Endothelial cell of hepatic sinusoid (primary cell): ENCODE measurements around the gene KIAA0825.

Experiments used
- in situ Hi-C: cut with HindIII; loops from 2 replicates; pipeline ENCODE4 v1.10.0; 2017; ENCODE audit warnings: low sequenced_read_pairs

Gene KIAA0825

DNA sequence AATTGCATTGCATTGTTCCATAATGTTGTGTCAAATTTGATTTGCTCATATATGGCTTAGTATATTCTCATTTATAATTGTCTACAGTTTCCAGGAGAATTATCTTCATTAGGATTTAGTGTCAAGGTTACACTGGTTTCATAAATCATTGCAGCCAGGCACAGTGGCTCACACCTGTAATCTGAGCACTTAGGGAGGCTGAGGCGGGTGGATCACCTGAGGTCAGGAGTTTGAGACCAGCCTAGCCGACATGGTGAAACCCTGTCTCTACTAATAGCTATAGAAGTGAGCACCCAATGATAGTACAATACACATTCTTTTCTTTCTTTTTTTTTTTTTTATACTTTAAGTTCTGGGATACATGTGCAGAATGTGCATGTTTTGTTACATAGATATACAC, 282.5 kb downstream of the KIAA0825 start:
- in situ Hi-C loops = no loop called here

DNA sequence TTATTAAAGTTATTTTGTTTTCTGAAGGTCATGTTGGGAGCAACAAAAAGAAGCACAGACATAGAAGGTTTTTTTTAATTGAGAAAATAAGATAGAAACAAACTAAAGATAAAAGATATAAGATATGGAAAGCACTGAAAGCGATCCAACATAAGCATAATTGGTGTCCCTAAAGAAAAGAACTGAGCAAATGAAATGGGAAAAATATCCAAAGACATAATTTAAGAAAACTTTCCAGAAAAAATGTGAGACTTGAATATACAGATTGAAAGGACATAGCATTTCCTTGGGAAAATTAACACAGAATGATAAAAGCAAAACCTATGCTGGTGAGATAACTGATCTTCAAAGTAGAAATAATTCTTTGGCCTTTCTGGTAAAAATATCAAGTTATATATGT, 289.3 kb downstream of the KIAA0825 start:
- in situ Hi-C loops = no loop called here

DNA sequence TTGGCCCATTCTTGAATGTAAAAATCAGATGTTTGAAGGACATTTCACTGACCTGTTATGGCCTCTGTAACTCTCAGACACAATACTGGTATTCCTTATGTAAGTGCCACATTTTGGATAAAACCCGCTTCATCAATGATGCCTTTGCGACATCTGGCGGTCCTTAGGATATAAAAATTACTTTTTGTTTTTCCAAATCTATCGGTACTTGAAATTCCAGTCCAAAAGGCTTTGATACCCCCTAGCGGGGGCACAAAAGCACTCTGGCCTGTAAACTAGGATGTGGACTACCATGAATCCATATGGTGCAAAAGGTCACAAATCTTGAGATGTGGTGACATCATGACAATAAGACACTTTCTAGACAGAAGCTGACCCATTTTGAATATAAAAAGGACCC, 291.8 kb downstream of the KIAA0825 start:
- in situ Hi-C loops = no loop called here

DNA sequence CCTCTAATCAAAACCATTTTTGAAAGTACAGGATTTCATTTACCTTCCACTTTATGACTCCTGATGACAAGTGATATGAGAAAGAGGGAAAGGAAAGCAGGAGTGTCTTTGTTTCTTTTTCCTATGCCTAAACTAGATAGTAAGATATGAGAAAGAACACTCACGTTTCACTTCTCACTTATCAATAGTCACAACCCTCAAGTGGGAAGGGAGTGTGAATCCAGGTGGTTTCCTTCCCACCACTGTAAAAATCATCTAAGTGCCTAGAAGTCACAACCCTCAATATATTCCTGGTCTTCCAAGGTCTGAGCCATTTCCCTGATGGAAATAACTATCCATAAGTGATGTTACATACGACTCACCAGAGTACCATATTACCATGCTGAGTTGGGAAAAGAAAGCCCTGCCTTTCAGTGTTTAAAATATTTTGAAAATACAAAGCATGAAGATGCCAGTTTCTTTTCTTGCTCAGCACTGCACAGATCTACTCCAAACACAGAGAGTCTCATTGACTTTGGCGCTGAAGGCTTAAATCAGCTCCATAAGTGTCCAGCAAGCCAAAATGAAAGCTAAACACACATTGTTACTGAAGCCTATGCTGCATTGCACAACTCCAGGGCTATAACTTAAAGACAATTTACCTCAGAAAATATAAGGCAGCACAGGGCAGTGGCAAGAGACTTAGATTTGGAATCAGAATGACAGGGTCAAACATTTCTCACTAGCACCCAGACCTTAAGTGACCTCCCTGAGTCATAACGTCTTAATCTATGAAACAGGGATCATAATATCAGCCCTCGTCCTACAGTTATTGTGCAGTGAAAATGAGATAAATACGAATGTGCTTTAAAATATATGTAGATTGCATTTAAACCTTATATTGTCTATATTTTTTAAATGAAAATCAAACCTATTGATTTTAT, 301.2 kb downstream of the KIAA0825 start:
- in situ Hi-C loops = no loop called here

DNA sequence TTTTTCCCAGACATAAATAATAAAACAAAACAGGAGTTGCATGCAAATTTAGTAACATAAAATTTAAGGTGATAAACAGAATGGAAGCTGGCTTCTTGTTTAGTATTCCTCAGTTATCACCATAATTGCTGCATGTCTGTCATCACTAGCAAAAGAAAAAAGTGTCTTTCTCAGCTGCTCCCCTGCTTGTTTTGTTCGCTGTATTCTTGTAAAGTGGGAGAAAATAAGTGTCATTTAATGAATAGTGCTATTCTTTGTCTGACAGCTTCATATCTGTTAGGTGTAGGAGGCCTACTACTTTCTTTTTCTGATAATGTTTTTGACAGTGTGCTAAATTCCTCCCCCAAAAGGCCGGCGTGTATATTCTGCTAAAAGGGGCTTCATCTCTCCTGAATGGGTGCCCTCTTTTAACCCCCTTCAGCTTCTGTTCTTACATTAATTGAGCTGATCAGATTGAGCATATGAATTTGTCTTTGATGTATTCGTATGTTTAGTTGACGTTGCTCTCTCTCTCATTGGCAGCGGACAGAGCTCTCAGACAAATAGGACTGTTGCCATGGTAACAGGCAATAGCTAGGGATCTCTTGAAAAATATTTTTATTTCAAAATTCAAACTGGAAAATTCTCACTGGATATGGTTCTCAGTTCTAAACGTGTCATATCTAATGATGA, 303.8 kb downstream of the KIAA0825 start:
- in situ Hi-C loops = no loop called here

DNA sequence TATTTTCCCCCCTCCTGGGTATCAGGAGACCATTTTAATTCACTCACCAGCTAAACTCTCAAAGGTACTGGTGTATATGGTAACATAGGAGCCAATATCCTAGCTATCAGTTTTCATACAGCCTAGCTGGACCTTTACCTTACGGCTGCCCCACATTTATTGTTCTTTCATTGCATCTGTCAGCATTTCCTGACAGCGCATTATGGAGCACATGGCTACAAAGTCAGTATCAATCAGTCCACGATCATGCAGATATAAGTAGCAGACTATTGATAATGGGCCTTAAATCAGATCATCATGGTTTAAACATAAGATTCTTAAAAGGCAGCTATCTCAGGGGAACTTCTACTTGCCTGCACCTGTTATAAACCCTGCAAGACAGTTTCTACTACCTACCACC, 304.7 kb downstream of the KIAA0825 start:
- in situ Hi-C loops = no loop called here

DNA sequence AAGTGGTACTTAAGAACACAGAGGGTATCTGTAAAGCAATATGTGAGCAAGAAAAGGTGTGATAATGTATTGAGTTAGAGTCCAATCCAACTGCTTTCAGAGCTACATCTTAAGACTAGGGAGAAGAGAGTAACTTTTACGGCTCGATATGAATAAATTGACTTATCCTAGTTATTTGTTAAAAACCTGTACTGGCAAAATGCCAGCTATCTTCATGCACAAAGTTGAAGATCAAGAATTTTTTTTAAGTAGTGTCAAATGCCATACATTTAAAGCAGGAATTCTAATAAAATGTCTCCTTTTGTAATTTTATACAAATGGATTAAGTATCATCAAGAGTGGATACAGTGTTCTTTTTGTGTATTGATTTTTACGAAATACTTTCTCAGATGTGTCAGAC, 305.2 kb downstream of the KIAA0825 start:
- in situ Hi-C loops = no loop called here

DNA sequence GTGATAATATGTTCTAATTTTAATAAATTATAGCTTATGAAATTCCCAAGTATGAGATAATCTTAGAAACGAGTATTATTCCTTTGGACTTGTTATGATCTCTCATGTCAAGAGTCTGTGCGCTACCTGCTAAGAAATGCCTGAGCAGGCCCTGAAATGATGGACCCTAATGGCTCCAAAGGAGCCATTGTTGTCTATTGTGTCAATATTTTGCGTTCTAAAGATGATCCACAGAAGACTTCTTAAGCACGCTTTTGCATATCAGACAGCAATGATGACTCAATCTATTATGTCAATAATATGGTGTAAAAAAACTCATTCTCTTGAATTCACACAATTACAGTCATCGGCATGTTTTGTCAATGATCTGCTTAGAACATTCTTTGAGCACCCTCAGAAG, 306.1 kb downstream of the KIAA0825 start:
- in situ Hi-C loops = no loop called here

DNA sequence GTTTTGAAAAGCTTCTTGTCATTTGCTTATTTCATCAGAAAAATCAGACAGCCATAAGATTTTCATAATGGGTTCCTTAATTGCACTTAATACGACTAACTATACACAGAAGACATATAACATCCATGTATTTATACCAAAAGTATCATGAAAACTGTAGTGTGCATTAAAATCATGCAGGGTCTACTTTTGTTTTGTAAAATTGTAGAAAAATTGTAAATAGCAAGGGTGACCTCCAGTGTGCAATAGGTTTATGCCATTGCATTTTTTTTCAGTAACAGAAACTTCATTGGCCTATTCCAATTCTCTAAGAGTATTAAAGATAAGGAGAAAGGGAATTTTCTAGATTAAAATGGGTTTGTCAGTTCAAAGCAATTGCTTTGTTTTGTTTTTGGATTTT, 307.6 kb downstream of the KIAA0825 start:
- in situ Hi-C loops = no loop called here

DNA sequence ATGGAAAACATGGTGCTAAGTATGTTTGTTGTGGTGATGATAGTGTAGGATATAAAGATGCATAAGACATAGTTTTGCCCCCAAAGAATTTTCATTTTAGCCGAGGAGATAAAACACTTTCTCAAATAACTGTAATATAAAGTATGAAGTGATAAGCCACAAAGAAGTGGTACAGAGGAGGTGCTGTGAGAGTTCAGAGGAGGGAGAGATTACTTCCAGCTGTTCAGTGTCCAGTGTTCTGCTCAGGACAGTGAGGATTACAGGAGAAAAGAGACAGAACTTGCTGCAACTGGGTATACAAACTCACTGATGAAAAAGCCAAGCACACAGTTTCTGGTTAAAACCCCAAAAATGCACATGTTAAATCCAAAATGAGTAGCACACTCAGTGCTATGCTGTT, 309.3 kb downstream of the KIAA0825 start:
- in situ Hi-C loops = no loop called here

DNA sequence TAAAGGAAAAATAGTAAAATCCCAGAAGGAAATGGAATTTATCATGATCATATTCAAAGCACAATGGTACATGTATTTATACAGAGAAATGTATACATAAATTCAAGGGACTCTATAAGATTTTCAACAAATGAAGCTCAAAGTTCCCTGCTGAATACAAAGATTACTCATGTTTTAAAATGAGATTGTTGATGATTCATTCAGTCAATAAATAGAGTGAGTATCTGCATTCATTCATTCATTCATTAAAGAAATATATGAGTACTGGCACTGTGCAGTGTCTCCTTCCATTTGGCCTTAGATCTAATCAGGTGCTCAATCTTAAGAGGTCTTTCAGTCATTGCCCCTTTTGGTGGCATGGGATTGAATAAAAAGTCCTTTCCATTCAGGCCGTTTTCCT, 310.0 kb downstream of the KIAA0825 start:
- in situ Hi-C loops = no loop called here

DNA sequence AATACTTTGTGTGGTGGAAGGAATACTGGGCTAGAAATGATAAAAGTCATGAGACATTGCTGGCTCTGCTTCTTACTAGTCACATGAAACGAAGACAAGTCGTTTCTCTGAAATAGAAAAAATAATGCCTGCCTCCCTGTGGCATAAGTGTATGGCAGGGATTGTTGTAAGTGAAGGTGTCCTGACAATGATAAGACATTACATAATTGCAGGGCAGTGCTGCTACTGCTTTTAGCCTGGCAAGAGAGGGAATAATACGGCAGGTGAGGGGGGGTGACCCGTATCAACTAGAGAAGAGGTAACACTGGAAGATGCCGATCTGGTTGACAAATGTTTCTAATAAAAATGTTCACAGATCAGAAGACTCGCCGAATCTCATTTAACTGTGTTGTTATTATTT, 314.3 kb downstream of the KIAA0825 start:
- in situ Hi-C loops = no loop called here

DNA sequence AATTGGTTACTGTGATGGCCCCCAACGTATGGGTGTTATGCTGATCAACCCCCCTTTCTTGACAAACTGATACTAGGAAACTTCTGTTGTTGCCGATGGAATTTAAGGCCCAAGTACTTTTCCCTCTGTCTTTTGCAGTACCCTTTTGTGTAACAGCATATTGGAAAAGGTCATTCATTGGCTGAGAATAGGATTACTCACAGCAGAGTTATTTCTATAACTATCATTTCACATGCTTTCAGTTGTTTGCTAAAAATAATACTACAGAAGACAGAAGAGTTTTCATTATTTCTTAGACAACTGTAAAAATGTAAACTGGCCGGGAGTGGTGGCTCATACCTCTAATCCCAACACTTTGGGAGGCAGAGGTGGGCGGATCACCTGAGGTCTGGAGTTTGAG, 329.5 kb downstream of the KIAA0825 start:
- in situ Hi-C loops = no loop called here

DNA sequence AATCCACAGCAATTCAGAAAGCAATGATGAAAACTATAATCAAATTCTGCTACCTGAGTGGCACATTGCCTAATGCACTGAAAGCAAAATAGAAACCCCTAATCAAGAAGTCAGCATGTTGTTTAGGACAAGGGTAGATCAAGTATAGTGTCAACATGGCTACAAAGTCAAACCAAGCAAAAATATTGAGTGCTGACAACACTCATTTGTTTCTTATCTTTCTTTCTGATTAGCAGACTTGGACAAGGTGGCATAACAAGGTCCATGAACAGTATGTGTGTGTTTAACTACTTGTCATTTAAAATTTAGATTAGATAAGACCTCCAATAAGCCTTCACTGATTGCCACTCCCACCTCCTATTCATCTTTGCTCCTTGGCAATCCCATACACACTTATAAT, 332.4 kb downstream of the KIAA0825 start:
- in situ Hi-C loops = no loop called here

DNA sequence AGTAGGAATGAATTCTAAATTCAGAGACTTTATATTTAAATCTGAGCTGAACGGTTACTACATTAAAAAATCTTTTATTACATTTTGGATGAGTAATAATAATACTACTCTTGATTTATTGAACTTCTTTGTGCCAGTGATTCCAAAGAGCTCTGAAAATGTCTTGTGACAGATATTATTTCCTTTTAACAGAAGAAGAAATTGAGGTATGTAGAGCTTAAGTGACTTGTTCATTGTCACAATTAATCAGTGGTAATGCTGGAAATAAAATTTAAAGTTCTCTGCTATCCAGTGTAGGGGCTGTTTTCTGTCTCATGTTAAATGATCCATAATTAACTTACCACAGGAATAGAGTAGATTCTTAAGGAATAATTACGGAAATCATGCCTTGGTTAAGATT, 335.3 kb downstream of the KIAA0825 start:
- in situ Hi-C loops = no loop called here

DNA sequence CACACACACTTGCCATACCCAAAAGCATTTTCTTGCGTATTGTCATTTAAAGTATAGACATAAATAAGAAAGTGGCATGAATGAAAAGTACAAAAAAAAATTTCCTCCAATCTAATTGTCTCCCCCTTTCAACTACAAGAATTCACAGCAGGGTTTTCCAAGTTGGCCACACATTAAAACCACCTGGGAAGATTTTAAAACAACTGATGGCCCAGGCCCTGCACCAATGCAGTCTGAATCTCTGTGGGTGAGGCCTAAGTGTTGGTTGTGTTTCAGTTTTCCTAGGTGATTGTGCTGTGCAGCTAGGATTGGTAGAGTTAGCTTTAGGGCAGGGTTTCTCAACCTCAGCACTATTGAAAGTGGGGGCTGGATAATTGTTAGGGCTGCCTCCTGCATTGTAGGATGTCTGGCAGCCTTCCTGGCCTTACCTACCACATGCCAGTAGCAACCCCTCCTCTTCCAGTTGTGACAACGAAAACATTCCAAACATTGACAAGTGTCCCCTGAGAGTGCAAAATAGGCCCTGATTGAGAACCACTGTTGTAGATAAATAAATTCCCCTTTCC, 337.1 kb downstream of the KIAA0825 start:
- in situ Hi-C loops = no loop called here

DNA sequence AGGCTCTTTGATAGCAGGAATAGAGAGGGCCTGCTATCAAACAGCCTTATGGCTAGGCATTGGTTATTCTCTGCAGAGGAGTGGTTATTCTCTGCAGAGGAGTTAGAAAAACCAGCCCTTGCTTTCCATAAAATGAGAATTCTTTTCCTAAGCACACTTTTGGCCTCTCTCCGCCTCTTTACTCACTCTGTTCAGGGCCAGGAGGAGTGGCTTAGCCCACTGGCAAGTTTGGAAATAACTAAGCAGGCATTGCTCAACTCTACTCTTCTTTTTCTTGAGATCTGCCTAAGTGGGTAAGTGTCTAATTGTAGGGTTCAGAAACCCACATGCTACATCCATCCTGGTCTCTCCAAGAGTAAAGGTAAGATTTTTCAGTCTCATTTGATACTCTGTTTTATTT, 341.7 kb downstream of the KIAA0825 start:
- in situ Hi-C loops = no loop called here

DNA sequence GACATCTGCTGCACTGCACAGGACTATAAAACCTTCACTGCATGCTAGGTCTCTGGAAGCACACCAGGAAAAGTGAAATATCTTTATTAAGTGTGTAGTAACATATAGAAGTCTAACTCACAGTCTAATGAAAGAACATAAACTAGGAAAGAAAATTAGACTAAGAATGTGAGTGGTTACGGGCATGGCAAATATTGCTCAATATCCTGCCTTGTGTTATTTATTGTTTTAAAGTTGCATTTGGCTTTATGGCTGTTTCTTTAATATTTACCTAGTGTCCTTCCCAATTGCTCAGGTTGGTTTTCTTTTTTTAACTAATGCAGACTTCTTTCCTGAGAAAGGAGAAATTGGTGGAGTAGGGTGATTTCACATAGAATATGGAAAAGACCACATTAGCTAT, 342.4 kb downstream of the KIAA0825 start:
- in situ Hi-C loops = no loop called here

DNA sequence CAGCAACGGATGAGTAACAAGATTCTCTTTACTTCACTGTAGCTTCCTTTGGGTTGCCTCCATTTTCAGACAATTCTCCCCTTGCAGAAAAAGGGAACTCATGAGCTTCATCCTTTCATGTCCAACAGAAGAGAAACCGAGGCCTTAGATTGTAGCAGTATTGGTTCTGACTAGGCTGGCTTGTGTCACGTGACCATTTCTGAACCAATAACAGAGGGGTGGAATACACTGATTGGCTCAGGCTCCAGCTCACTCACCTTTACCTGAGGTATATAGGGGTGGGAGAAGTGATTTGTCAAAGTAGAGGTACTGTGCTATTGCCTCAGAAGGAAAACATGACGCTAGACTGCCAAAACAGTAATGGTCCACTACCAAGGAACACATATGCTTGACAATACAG, 343.7 kb downstream of the KIAA0825 start:
- in situ Hi-C loops = no loop called here

DNA sequence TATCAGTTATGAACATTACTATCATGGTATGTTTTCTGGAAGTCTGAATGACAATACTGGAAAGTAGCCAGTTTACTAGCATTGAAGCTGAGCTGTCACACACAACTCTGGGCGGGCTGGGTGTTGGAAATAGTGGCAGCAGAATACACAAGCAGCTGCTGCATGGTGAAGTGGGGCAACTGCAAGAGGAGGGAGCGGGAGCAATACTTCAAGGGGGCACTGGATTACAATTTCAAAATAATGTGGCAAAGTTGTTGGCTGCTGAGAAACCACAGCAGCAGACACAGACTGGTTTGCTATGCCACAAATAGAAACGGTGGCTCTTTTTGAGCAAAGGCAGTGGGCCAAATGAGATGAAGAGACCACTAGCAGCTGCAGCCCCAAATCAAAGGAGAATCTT, 350.2 kb downstream of the KIAA0825 start:
- in situ Hi-C loops = no loop called here

DNA sequence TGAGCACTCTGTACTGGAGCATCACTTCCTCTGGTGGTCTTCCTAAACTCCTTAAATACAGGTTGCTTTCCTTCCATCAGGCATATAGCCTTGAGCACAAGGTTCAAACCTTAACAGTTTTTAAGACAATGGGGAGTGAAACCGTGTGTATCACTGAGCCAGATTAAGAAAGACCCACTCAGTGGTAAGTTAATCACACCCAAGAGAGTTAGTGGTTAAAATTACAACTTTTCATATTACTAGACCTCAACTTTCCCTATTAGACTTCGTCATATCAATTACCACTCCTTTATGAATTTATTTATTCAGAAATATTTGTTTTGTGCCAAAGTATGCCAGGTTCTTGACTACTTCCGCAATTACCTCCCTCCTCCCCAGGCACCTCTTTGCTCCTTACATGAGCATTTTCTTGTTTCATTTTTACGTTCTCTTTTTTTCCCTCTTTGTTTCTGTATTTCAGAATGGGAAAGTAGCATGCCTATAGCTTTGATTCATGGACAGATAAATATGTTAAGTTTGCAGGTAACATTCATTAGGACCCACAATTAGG, 351.0 kb downstream of the KIAA0825 start:
- in situ Hi-C loops = no loop called here

DNA sequence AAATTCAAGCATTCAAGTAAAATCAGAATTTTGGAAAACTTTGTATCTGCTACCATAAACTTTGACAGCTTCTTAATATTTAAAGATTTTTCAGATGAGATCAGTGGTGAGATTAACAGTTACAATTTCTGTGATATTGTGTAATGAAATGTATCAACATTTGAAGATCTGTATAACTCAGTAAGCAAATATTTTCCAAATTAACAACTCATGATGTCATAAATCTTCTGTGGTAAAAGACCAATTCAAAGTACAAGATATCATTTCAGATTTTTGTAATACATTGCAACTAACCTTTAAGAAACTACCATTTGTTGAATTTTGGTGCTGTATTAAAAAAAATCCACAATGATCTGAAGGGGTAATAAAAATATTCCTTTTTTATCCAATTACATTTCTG, 352.2 kb downstream of the KIAA0825 start:
- in situ Hi-C loops = no loop called here
